ENCODE data around the gene DNPEP.

The DNPEP gene

GRCh38 chr2:219405451-219405850 lies 17.7 kb upstream of the DNPEP start:
- no peaks in the 10 kb centered on the region for H3K79me1 ChIP-seq (ENCODE audit: low read length)
- H2BK5ac ChIP-seq (ENCODE audit: low read depth, low read length, poor library complexity) = no peak overlapping the region
- no peak overlapping the region for H3K9ac ChIP-seq (ENCODE audit: low read length)
- H3K4me1 ChIP-seq (ENCODE audit: control insufficient read depth in 1 of 2, insufficient read depth in 2 of 2, low read length in 2 of 2) = peaks cover 10 to 16% of the 10 kb centered on the region in 2 experiments
- H3K4ac ChIP-seq (ENCODE audit: low read depth, low read length) = no peak overlapping the region
- H3K14ac ChIP-seq (ENCODE audit: low read length) = no peak overlapping the region
- no peaks in the 10 kb centered on the region for H3K36me3 ChIP-seq (ENCODE audit: control insufficient read depth in 1 of 2, insufficient read depth in 2 of 2, low read length in 2 of 2)
- no peak overlapping the region for H4K8ac ChIP-seq (ENCODE audit: low read depth, low read length)
- peaks cover 2% of the 10 kb centered on the region for H3K9me3 ChIP-seq (ENCODE audit: insufficient read depth, low read depth, low read length)
- H4K12ac ChIP-seq (ENCODE audit: low read depth, low read length) = no peak overlapping the region
- no peak overlapping the region for H3K27ac ChIP-seq (ENCODE audit: low read depth, low read length)
- H3K18ac ChIP-seq (ENCODE audit: low read length) = no peak overlapping the region
- no peak overlapping the region for H2AK5ac ChIP-seq (ENCODE audit: low read length)
- no peak overlapping the region for H4K91ac ChIP-seq (ENCODE audit: low read depth, low read length)
- no peak overlapping the region for H2BK12ac ChIP-seq (ENCODE audit: low read length)
- WGBS (ENCODE audit: extremely low coverage, insufficient coverage, insufficient read length) = no CpG with 5 or more reads among the region's 9 CpGs
- H3K27me3 ChIP-seq (ENCODE audit: insufficient read depth, low read length) = no peaks in the 10 kb centered on the region
- H2AFZ ChIP-seq (ENCODE audit: insufficient read depth, low read length, poor library complexity) = no peak overlapping the region
- no peak for DNase-seq
- no peak overlapping the region for H3K4me2 ChIP-seq (ENCODE audit: low read length)
- no peak overlapping the region for H3K4me3 ChIP-seq (ENCODE audit: low read depth, low read length)
- H2BK120ac ChIP-seq (ENCODE audit: insufficient read depth, low read length, poor library complexity) = no peak overlapping the region
- H3K23ac ChIP-seq (ENCODE audit: low read length) = no peak overlapping the region
- H3K79me2 ChIP-seq (ENCODE audit: control insufficient read depth, insufficient read depth, low read length, poor library complexity) = no peaks in the 10 kb centered on the region

- no CpG with 5 or more reads among the region's 7 CpGs for WGBS (ENCODE audit: extremely low coverage, insufficient coverage, insufficient read length)
Measured at GRCh38 chr2:219404954-219405353, 17.2 kb upstream of the DNPEP start.

GRCh38 chr2:219404291-219404910 lies 16.7 kb upstream of the DNPEP start:
- Histone ChIP-seq H2AFZ (ENCODE audit: insufficient read depth, low read length, poor library complexity) (no peak overlapping the region), H3K9me3 (ENCODE audit: insufficient read depth, low read depth, low read length) (no peaks in the 10 kb centered on the region), H3K18ac (ENCODE audit: low read length) (no peak overlapping the region), H3K79me1 (ENCODE audit: low read length) (no peaks in the 10 kb centered on the region), H2BK12ac (ENCODE audit: low read length) (peak overlapping the region; percentile 29), H3K27ac (ENCODE audit: low read depth, low read length) (no peak overlapping the region), H3K14ac (ENCODE audit: low read length) (no peak overlapping the region), H3K27me3 (ENCODE audit: insufficient read depth, low read length) (no peaks in the 10 kb centered on the region), H3K4ac (ENCODE audit: low read depth, low read length) (no peak overlapping the region), H2BK120ac (ENCODE audit: insufficient read depth, low read length, poor library complexity) (no peak overlapping the region), H2AK5ac (ENCODE audit: low read length) (no peak overlapping the region), H3K4me2 (ENCODE audit: low read length) (no peak overlapping the region), H4K91ac (ENCODE audit: low read depth, low read length) (no peak overlapping the region), H3K9ac (ENCODE audit: low read length) (no peak overlapping the region), H3K79me2 (ENCODE audit: control insufficient read depth, insufficient read depth, low read length, poor library complexity) (no peaks in the 10 kb centered on the region), H3K23ac (ENCODE audit: low read length) (no peak overlapping the region), H4K8ac (ENCODE audit: low read depth, low read length) (no peak overlapping the region), H2BK5ac (ENCODE audit: low read depth, low read length, poor library complexity) (no peak overlapping the region), H4K12ac (ENCODE audit: low read depth, low read length) (no peak overlapping the region), H3K4me3 (ENCODE audit: low read depth, low read length) (no peak overlapping the region), H3K4me1 (ENCODE audit: control insufficient read depth in 1 of 2, insufficient read depth in 2 of 2, low read length in 2 of 2) (peaks cover 18 to 21% of the 10 kb centered on the region in 2 experiments), H3K36me3 (ENCODE audit: control insufficient read depth in 1 of 2, insufficient read depth in 2 of 2, low read length in 2 of 2) (no peaks in the 10 kb centered on the region)
- DNase-seq = no peak
- WGBS (ENCODE audit: extremely low coverage, insufficient coverage, insufficient read length) = no CpG with 5 or more reads among the region's 10 CpGs

More at GRCh38 chr2:219404954-219405353, 17.2 kb upstream of the DNPEP start:
- H3K4me2 ChIP-seq (ENCODE audit: low read length) = no peak overlapping the region
- H3K18ac ChIP-seq (ENCODE audit: low read length) = no peak overlapping the region
- no peak for DNase-seq
- H2AK5ac ChIP-seq (ENCODE audit: low read length) = no peak overlapping the region
- H3K4ac ChIP-seq (ENCODE audit: low read depth, low read length) = no peak overlapping the region
- no peaks in the 10 kb centered on the region for H3K79me2 ChIP-seq (ENCODE audit: control insufficient read depth, insufficient read depth, low read length, poor library complexity)
- no peaks in the 10 kb centered on the region for H3K27me3 ChIP-seq (ENCODE audit: insufficient read depth, low read length)
- no peak overlapping the region for H2AFZ ChIP-seq (ENCODE audit: insufficient read depth, low read length, poor library complexity)
- no peaks in the 10 kb centered on the region for H3K9me3 ChIP-seq (ENCODE audit: insufficient read depth, low read depth, low read length)
- no peak overlapping the region for H2BK12ac ChIP-seq (ENCODE audit: low read length)
- no peak overlapping the region for H3K23ac ChIP-seq (ENCODE audit: low read length)
- H4K91ac ChIP-seq (ENCODE audit: low read depth, low read length) = no peak overlapping the region
- no peak overlapping the region for H3K9ac ChIP-seq (ENCODE audit: low read length)
- H3K14ac ChIP-seq (ENCODE audit: low read length) = no peak overlapping the region
- H2BK5ac ChIP-seq (ENCODE audit: low read depth, low read length, poor library complexity) = no peak overlapping the region
- no peak overlapping the region for H4K12ac ChIP-seq (ENCODE audit: low read depth, low read length)
- H2BK120ac ChIP-seq (ENCODE audit: insufficient read depth, low read length, poor library complexity) = no peak overlapping the region
- no peak overlapping the region for H4K8ac ChIP-seq (ENCODE audit: low read depth, low read length)
- H3K4me1 ChIP-seq (ENCODE audit: control insufficient read depth in 1 of 2, insufficient read depth in 2 of 2, low read length in 2 of 2) = peaks cover 13 to 17% of the 10 kb centered on the region in 2 experiments
- H3K36me3 ChIP-seq (ENCODE audit: control insufficient read depth in 1 of 2, insufficient read depth in 2 of 2, low read length in 2 of 2) = no peaks in the 10 kb centered on the region
- H3K27ac ChIP-seq (ENCODE audit: low read depth, low read length) = no peak overlapping the region
- no peaks in the 10 kb centered on the region for H3K79me1 ChIP-seq (ENCODE audit: low read length)
- no peak overlapping the region for H3K4me3 ChIP-seq (ENCODE audit: low read depth, low read length)

GRCh38 chr2:219403861-219404260 lies 16.1 kb upstream of the DNPEP start:
- Histone ChIP-seq H3K23ac (ENCODE audit: low read length) (no peak overlapping the region), H2BK12ac (ENCODE audit: low read length) (no peak overlapping the region), H3K36me3 (ENCODE audit: control insufficient read depth in 1 of 2, insufficient read depth in 2 of 2, low read length in 2 of 2) (no peaks in the 10 kb centered on the region), H4K8ac (ENCODE audit: low read depth, low read length) (no peak overlapping the region), H3K4me1 (ENCODE audit: control insufficient read depth in 1 of 2, insufficient read depth in 2 of 2, low read length in 2 of 2) (peaks cover 18 to 21% of the 10 kb centered on the region in 2 experiments), H3K9me3 (ENCODE audit: insufficient read depth, low read depth, low read length) (no peaks in the 10 kb centered on the region), H4K12ac (ENCODE audit: low read depth, low read length) (no peak overlapping the region), H2BK120ac (ENCODE audit: insufficient read depth, low read length, poor library complexity) (no peak overlapping the region), H3K18ac (ENCODE audit: low read length) (no peak overlapping the region), H3K4ac (ENCODE audit: low read depth, low read length) (no peak overlapping the region), H2BK5ac (ENCODE audit: low read depth, low read length, poor library complexity) (no peak overlapping the region), H3K79me2 (ENCODE audit: control insufficient read depth, insufficient read depth, low read length, poor library complexity) (no peaks in the 10 kb centered on the region), H3K27me3 (ENCODE audit: insufficient read depth, low read length) (no peaks in the 10 kb centered on the region), H3K4me2 (ENCODE audit: low read length) (no peak overlapping the region), H3K79me1 (ENCODE audit: low read length) (no peaks in the 10 kb centered on the region), H2AFZ (ENCODE audit: insufficient read depth, low read length, poor library complexity) (no peak overlapping the region), H4K91ac (ENCODE audit: low read depth, low read length) (peak overlapping the region; percentile 10), H3K9ac (ENCODE audit: low read length) (no peak overlapping the region), H3K27ac (ENCODE audit: low read depth, low read length) (no peak overlapping the region), H3K14ac (ENCODE audit: low read length) (no peak overlapping the region), H2AK5ac (ENCODE audit: low read length) (no peak overlapping the region), H3K4me3 (ENCODE audit: low read depth, low read length) (no peak overlapping the region)
- WGBS (ENCODE audit: extremely low coverage, insufficient coverage, insufficient read length) = no CpG with 5 or more reads among the region's 9 CpGs
- no peak for DNase-seq

All from trophoblast cell (in vitro differentiated cells and primary cell).